Activated T-helper 1 cell treated with anti-CD3 and anti-CD28 coated beads, Interleukin-2, amount 50 U/mL, for 16 hours (primary cell): ENCODE measurements around the gene LTA.
"Not testable (repeated sequence)": the region's sequence is repeated elsewhere in the genome, so short reads cannot be mapped to it uniquely, and the experiment has no call there.

Experiments used
- DNase-seq, 2 donors: peaks; one replicate each; pipeline ENCODE4 v3.0.0-alpha.2; 2020; ENCODE audit warnings: low read depth in 1 of 2, low spot score in 1 of 2

The LTA gene

DNA sequence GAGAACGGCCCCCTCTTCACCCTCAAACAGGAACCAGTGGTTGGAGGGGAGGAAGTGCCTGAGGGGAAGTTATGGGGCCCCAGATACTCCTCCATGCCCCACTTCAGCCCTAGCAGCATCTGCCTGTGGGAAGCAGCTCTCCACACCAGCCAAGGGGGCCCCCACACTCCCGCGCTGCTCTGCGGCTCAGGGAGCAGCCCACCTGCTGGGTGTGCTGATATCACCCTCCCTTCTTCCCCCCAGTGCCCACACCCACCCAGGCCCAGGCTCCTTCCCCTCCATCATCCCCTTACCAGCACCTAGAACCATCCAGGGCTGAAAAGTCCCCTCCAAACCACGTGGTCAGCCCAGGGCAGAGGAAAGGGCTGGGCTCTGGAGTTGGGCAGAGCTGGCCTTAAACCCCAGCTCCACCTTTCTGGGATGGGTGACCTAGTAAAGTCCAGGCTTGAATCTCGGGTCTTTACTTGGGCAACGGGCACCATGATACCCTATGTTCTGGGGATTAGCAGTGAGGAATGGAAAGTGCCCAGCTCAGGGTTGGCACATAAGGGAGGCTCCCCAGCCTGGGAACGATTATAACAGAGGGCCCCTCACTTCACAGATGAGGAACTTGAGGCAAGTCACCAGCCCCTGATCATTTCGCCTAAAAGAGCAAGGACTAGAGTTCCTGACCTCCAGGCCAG lies 14.7 kb downstream of the LTA start:
- DNase-seq: no peak

DNA sequence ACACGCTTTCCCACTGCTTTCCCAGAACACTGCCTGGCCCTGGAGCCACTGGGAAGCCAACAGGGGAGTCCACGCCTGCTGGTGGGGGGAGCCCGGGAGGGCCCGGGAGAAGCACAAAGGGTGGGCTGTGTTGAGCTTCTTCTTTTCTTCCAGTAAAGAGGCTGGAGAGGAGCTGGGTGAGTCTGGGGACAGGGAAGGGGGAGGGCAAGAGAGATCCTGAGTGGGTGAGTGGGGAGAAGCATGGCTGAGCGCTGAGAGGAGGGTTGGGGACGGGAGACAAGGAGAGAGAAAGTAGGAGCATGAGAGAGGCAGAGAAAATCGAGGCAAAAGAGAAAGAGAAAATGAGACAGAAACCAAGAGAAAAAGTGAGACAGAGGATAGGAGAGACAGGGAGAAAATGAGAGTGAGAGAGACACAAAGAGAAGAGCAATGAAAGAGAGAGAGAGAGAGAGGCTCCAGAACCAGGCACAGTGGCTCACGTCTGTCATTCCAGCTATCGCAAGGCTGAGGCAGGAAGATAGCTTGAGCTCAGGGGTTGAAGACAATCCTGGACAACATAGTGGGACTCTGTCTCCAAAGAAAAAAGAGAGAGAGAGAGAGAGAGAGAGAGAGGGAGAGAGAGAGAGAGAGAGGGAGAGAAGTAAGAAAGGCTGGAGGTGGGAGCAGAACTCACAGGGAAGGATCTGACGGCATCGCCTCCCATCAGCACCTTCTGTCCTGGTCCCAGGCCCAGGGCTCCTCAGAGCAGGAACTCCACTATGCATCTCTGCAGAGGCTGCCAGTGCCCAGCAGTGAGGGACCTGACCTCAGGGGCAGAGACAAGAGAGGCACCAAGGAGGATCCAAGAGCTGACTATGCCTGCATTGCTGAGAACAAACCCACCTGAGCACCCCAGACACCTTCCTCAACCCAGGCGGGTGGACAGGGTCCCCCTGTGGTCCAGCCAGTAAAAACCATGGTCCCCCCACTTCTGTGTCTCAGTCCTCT lies 16.0 kb downstream of the LTA start:
- DNase-seq: no peak

- no peak for DNase-seq
These were observed 17.0 kb downstream of the LTA start for GRCh38 chr6:31588871-31589650.

DNA sequence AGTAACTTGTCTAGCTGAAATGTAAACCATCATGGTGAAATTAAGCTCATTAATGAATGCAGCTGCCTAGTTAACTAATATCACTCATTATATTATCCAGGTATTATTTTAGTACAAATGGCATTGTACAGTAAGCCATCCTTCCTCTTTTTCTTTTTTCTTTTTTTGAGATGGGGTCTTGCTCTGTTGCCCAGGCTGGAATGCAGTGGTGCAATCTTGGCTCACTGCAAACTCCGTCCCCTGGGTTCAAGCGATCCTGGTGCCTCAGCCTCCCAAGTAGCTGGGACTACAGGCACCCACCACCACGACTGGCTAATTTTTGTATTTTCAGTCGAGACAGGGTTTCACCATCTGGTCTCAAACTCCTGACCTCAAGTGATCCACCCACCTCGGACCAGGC lies 18.6 kb downstream of the LTA start:
- not testable (repeated sequence) for DNase-seq

DNA sequence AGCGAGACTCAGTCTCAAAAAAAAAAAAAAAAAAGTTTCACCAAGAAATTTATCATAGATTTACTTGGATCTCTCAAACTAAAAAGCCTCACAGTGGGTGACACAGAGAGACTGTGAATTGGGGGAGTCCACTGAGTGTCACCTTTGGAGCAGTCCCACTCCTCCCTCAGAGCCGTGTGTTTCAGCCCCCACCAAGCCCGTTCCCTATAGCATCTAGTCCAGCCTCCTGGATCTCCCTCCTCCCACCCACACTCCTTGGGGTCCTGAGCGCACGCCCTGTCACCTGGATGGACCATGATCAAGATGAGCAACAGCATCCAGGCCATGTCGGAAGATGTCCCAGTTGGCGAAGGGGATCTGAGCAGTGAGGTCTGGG lies 20.3 kb downstream of the LTA start:
- DNase-seq: no peak

GRCh38 chr6:31597006-31597405 lies 24.9 kb downstream of the LTA start:
- no peak for DNase-seq

DNA sequence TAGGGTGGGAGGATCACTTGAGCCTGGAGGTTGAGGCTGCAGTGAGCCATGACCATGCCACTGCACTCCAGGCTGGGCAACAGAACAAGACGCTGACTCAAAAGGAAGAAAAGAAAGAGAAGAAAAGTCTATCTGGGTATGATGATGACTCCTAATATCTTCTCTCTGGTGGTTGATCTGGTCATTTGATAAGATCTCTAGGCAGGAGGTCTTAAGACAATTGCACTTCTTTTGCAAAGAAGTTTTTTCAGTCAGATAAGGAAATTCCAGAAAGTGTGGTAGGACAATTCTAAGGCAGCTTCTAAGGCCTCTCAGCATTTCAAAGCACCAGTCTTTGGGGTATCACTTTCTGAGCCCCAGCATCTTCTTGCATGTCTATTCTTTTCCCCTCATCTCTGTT lies 35.2 kb downstream of the LTA start:
- no peak for DNase-seq

- DNase-seq: no peak
These were observed 37.7 kb downstream of the LTA start for GRCh38 chr6:31609519-31610406.

GRCh38 chr6:31610968-31611367 lies 38.9 kb downstream of the LTA start:
- no peak for DNase-seq

GRCh38 chr6:31614075-31614619 lies 42.1 kb downstream of the LTA start:
- DNase-seq: no peak

GRCh38 chr6:31614684-31615578 lies 42.8 kb downstream of the LTA start, which contains the start of gene AIF1:
Gene AIF1, plus strand, starts transcription at chr6:31615234. Its CDS starts 96 bp downstream, at chr6:31615330.
- no peak for DNase-seq

- no peak for DNase-seq
These were observed 43.7 kb downstream of the LTA start for GRCh38 chr6:31615748-31616147.

DNA sequence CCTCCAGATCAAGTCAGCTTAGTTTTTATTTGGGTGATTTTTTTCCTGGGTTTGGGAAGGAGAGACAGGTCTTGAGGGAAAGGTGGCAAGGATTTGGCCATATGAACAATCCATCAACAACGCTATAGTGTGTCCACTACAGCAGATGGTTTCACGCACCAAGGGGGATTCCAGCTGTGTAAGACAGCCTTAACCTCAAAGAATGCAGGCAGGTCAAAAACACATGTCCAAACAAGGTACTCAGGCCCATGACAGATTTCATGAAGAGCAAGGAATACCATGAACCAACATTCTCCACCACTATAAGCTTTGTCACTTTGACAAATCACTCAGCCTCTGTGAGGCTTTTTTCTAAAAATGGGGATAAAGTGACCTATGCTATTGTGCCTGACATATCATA lies 44.9 kb downstream of the LTA start:
- no peak for DNase-seq

GRCh38 chr6:31619805-31620585 lies 47.9 kb downstream of the LTA start:
- peak; percentile 92 to 94 for DNase-seq

DNA sequence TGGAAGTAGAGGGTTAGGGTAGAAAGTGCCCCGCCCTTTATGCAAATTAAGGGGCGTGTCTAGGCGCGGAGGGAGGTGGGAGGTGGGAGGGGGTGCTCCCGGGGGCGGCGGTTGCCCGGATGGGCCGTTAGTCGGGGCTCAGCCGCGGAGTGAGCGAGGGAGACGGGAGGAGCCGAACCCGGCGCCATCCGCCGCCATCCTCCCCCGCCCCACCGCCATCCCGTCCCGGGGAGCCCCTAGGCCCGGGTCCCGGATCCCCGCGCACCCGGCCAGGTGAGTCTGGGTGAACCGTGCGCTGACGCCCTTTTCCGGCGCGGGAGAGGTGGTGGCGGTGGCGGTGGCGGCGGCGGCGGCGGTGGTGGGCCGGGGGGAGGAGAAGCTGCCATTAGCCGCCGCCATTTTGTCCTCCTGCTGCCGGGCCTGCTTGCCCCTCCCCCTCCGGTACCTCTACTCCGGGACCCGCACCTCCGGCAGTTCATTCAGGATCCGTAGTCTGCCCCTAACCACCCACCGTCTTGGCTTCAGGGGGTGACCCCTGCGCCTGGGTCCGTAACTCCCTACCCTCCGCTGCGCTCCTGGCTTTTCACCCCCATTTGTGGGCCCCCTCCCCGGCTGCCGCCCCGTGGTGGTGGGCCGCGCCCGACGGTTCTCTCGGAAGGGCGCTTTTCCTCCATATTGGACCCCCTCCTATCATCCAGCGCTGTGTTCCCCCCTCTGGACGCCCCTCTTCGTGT lies 48.7 kb downstream of the LTA start, which contains the start of gene PRRC2A:
PRRC2A (plus strand) TSS at position 130 of the 734 bp plus-strand sequence. CDS start 2,075 bp downstream, outside the sequence.
- DNase-seq: peak in 1 of 2 donors; percentile 62

DNA sequence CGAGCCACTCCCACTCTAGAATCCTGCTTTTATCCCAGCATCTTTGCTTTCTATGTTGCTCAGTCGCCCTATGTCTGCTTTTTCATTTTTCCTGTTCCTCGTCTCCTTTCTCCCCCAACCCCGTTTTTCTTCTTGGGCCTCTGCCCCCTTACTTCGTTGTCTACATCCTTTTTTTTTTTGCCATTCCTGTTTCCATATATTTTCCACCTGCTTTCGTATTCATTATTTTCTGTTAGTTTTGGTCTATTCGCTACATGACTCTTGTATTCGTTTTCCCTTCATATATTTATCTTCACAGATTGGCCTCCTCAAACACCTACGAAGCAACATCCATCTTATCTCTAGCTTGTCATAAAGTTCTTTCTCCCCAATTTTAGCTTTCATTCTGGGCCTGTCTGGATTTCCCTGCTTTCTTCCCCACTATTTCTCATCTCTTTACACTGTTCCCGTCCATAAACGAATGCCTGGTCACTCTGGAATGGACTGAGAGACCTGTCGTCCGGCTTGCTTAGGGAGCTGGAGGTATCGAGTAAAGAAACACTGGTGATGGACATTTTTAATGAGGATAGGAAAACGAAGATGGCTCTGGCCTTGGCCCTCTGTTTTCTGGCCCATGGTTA lies 49.3 kb downstream of the LTA start:
- no peak for DNase-seq

- no peak for DNase-seq
These were observed 49.9 kb downstream of the LTA start for GRCh38 chr6:31621991-31622390.
